Measurements from ENCODE around the gene NMUR1.

- TF ChIP-seq SIN3A (IDR thresholded peaks at IDR 0.05; ENCODE audit: borderline replicate concordance, low read depth, low read length) = no peak
- no peak for TF ChIP-seq CTCF (IDR thresholded peaks at IDR 0.05)
- TF ChIP-seq FOXM1 (IDR thresholded peaks at IDR 0.05; ENCODE audit: low read depth) = no peak
- TF ChIP-seq MAX (IDR thresholded peaks at IDR 0.05; ENCODE audit: low read depth) = no peak
- TF ChIP-seq REST (IDR thresholded peaks at IDR 0.05; ENCODE audit: low read depth, low read length) = no peak
- TF ChIP-seq RAD21 (IDR thresholded peaks at IDR 0.05; ENCODE audit: low read length) = no peak
- no peak for TF ChIP-seq JUND (IDR thresholded peaks at IDR 0.05)
- TF ChIP-seq FOSL2 (IDR thresholded peaks at IDR 0.05; ENCODE audit: borderline replicate concordance, low read depth) = no peak
- TF ChIP-seq POLR2AphosphoS5 (IDR thresholded peaks at IDR 0.05; ENCODE audit: low read depth, low read length) = no peak
Observed at GRCh38 chr2:231567159-231567558, 36.9 kb upstream of the NMUR1 start.

Measured in SK-N-SH (cell line).